ENCODE results near the gene KRT38.

GRCh38 chr17:41462705-41463104 is 21.9 kb upstream of the KRT38 start:
- TF ChIP-seq, protein P1, sequence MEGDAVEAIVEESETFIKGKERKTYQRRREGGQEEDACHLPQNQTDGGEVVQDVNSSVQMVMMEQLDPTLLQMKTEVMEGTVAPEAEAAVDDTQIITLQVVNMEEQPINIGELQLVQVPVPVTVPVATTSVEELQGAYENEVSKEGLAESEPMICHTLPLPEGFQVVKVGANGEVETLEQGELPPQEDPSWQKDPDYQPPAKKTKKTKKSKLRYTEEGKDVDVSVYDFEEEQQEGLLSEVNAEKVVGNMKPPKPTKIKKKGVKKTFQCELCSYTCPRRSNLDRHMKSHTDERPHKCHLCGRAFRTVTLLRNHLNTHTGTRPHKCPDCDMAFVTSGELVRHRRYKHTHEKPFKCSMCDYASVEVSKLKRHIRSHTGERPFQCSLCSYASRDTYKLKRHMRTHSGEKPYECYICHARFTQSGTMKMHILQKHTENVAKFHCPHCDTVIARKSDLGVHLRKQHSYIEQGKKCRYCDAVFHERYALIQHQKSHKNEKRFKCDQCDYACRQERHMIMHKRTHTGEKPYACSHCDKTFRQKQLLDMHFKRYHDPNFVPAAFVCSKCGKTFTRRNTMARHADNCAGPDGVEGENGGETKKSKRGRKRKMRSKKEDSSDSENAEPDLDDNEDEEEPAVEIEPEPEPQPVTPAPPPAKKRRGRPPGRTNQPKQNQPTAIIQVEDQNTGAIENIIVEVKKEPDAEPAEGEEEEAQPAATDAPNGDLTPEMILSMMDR (IDR thresholded peaks at IDR 0.05) = no peak
- no peak for TF ChIP-seq POLR2A (IDR thresholded peaks at IDR 0.05)

Measured in testis (tissue), 2 donors.